A204.1 (cell line): ENCODE data around the gene RHOBTB1.
"Not testable (repeated sequence)": the region's sequence is repeated elsewhere in the genome, so short reads cannot be mapped to it uniquely, and the experiment has no call there.

Experiments
- FAIRE-seq: peaks from 2 replicates; lab custom pipeline; 2012; peaks lifted over from hg19 to GRCh38; lab: Jason Lieb, UNC

Gene RHOBTB1, protein sequence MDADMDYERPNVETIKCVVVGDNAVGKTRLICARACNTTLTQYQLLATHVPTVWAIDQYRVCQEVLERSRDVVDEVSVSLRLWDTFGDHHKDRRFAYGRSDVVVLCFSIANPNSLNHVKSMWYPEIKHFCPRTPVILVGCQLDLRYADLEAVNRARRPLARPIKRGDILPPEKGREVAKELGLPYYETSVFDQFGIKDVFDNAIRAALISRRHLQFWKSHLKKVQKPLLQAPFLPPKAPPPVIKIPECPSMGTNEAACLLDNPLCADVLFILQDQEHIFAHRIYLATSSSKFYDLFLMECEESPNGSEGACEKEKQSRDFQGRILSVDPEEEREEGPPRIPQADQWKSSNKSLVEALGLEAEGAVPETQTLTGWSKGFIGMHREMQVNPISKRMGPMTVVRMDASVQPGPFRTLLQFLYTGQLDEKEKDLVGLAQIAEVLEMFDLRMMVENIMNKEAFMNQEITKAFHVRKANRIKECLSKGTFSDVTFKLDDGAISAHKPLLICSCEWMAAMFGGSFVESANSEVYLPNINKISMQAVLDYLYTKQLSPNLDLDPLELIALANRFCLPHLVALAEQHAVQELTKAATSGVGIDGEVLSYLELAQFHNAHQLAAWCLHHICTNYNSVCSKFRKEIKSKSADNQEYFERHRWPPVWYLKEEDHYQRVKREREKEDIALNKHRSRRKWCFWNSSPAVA

DNA sequence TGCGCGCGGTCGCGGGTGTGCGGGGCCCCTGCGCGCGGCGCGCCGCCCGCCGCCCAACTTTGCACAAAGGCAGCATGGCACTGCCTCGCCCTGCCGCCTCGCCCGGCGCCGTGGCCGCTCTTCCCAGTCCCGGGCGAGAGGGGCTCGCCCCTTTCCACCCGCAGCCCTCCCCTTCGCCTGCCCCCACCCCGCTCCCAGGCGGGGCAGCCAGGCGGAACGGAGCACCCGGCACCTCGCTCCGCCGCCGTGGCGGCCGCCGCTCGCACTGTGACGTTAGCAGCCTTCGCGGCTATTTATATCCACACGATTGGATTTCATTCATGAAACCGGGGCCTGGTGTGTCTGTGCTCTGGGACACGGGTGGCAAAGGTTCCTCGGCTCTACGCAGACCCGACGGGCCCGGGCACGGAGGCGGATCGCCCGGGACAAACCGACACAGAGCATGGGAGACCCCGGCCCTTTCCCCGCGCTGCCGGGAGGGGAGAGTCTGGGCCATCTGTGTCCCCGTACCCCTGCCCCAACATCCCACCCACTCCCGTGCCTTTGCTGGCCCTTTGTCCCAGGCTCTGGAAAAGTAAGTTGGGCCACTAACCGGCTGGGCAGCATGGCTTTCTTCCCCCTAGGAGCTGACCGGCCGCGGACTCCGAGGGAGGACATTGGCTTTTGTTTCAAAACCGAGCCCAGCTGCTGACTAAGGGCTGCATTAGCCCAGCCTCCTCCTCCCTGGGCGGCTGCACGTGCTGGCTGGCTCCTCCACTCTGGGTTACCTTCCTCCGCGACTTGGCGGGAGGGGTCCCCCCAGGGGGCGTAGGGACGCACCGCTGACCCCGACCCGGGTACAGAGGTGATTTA lies at the start of gene RHOBTB1:
TSS of gene RHOBTB1 (minus strand) at position 128 of the 852 bp plus-strand sequence. CDS start 32,643 bp downstream, outside the sequence.
- FAIRE-seq = no peak

DNA sequence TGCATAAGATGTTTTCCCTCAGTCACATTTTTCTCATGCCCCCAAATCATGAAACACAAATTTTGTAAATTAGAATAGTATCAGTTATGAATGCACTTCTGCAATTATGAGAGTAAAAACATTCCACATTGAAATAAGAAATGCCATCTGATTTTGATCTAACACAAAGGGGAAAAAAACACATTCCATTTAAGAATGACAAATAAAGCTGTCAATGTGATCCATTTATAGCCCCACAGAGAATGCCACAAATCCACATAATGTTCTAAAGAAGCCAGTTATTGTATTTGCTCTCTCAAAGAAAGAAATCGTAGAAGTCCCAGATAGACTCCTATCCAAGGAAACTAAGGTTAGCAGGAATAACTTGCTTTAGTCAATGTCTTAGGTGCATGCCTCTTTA lies 48.7 kb upstream of the RHOBTB1 start:
- no peak for FAIRE-seq

DNA sequence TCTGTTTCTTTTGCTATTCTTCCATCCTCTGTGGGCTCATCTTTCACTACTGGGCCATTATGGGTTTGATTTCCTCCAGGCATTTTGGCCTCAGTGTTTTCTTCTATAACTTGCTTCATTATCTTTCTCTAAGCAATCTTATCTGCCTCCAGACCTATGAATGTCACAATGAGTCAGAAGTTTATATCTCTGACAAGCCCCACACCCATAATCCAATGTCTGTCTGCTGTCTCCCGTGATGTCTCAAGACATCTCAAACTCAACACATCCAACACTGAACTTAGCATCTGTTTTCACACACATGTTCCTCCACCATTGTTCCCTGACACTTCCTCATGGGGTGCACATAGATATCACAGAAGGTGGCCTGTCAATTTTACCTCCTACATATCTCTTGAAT lies 46.7 kb upstream of the RHOBTB1 start:
- FAIRE-seq = no peak

DNA sequence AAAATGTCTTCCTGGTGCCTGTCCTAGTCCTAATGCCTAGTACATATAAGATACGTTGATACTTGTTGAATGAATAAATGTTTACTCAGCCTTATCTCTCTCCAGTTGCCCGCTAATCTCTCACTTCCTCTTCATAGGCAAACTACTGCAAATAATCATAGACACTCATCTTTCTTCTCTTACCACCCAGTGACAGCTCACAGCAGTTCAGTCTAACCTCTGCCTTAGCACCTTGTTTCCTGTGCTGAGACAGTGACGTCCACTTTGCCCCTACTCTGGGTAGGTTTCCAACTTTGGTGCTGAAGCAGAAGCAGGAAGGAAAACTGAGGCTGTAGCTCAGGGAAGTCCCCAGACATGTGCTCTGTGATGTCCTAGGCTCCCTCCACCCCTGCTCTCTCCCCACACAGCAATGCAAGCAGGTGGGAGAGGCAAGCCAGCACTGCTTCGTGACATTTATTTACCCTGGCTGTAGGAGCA lies 45.5 kb upstream of the RHOBTB1 start:
- FAIRE-seq = no peak

DNA sequence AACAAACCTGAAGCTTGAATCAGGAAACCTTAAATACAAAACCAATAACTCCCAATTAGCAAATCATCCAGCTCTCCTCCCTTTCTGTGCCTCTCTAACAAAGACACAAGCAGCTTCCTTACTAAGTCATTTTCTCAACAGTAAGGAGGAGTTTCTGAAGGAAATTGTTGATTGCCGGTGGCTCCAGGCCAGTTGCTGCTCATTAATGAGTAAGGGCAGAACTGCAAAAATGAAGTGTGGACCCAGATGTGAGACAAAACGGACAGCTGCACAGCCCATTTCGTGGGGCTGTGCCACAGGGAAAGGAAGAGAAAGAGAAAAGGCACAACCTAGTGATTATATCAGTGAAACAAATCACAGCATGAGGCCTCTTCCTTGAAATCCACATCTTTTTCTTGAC lies 42.8 kb upstream of the RHOBTB1 start:
- no peak for FAIRE-seq

DNA sequence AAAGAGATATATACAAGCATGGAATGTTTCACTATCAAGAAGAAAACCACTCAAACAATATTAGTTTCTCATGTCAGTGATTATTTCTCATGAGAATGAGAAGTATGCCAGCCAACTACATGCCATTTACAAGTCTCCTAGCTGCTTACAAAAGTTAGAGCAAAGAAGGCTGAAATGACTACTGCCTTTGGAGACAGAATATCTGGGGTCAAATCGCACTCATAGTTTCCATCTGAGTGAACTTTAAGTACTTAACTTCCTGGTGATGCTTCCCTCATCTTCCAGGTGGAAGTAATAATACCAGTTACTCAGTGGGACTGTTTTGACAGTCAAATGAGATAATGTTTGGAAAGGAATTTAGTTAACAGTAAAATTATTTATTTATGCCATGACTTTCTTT lies 42.0 kb upstream of the RHOBTB1 start:
- FAIRE-seq = no peak

DNA sequence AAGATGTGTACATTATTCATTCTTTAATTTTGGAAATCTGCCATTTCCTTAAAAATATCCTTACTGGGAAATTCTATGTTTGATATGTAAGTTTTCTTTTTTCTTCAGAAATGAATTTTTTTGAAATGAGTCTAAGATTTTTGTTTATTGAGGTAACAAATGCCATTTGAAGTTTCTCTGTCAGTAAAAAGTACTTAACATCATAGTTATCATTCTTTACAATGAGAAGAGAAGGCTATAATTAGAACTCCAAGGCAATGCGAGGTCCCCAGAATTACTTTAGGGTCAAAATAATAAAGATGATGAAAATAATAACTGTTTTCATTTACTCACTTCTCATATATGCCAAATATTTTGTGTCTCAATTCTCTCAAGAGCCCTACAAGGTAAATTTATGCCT lies 37.0 kb upstream of the RHOBTB1 start:
- FAIRE-seq = no peak

DNA sequence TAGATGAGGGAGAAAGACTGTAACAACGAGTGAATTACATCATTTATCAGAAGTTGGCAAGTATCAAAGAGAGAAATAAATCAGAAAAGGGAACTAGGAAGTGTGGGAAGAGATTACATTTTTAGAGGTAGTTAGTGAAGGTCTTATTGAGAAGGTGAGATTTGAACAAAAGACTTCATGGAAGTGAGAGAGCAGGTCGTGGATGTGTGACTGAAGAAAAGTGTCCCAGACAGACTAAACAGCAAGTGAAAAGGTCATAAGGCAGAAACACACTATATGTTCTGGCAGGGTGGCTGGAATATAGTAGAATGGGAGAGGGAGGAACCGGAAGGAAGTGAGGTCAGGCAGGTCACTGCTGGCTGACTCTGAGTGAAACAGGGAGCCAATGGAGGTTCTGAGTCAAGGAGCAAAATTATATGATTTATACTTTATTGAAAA lies 35.7 kb upstream of the RHOBTB1 start:
- FAIRE-seq = no peak

DNA sequence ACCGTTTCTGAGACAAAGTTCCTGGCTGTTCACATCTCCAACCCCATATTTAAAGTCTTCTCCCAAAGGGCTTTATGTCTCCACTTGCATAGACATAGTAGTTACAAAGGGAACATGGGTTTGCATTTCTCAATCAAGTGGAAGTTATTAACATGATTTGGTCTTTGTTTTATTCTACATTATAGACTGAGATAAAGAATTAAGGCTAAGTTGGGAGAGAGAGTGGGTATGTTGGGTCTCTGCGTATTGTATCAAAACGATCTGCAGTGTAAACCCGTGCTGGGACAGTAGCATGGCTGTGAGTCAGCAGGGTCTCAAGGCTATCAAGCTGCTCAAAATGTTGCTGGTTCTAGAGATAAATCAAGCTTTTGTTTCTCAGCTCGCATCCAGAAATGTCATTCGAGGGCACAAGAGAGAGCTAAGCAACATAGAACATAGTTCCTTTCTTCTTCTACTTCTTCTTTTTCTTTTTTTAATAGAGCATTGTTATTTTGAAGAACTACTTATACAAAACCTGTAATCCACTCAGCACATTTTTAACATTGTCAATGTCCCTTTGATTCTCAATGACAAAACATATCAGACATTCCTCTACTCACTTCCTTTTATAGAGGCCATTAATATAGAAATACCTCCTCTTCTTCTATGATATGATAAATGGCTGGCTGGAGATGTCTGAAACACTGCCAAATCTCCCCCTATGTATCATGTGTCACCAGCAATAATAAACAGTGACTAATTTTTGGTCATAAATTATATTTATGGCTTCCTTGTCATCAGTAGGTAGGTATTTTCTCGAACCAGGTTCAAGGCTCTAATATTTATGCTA lies 34.5 kb upstream of the RHOBTB1 start:
- FAIRE-seq = no peak

DNA sequence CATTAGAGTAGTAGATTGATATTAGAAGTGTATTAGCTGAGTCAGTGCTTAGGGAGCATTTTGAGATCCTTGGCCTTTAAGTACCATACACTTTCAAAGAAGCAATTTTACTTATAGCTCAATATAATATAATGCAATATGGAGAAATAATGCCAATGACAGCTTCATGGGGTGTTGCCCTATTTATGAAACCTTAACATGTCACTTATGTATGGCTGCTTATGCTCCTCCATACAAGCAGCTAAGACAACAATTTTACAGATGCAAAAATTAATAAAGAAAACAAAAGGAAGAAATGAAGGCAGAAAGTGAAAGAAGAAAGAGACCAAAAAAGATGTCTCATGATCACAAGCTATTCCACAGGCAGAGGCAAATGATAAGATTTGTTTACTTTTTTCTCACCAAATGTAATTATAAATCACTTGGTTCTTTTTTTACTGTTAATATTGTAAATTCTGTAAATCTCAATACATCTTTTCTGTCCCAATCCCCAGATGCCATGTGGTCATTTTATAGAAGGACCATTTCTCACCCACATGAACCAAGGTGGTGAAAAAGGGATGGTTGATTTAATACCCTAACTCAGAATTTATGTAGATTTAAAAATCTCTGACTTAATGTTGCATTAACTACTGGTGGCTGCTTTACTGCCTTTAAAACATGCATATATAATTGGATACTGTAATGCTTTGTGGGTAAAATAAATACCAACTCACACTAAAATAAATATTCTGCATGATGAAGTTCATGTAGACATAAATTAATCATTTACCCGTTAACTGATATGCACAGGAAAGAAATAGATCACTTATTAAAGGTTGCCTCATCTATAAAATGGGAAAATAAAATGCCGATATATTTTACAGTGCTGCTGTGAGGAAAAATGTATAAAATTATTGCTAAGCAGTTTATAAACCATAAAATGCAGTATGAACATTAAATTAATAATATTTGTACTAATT lies 33.5 kb upstream of the RHOBTB1 start:
- no peak for FAIRE-seq

DNA sequence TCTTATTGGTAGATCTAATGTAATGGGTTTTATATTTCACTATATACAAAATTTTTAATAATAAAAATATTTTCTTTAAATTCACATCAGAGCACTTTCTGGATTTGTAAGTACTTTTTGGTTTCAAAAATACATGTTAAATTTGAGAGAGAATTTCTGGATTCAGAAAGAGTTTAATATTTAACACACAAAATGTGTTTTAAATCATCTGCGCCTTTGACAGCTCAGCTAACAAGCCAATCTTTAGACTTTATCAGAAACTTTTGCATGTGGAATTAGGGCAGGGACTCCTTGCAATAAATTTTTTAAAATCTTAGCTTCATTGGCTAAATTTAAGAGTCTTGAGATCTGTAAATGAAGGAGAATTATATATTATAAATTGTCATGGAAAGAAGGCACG lies 32.7 kb upstream of the RHOBTB1 start:
- no peak for FAIRE-seq

DNA sequence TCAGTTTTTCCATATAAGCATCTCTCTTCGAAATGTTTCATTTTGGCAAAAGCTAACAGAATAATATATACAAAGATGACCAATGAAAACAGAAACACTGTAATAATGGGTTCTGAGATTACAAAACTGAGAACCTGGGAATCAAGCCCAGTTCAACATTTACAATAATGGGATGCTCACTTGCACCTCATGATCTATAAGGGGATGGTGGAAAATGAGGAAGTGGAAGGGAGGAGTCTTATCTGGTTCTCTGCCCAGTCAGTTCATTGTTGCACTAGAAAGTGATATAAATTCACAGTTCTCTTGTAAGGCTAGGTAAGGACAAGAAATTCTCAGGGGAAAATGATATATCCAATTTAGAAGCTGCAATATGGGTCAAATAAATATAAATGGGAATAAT lies 31.7 kb upstream of the RHOBTB1 start:
- FAIRE-seq = no peak

DNA sequence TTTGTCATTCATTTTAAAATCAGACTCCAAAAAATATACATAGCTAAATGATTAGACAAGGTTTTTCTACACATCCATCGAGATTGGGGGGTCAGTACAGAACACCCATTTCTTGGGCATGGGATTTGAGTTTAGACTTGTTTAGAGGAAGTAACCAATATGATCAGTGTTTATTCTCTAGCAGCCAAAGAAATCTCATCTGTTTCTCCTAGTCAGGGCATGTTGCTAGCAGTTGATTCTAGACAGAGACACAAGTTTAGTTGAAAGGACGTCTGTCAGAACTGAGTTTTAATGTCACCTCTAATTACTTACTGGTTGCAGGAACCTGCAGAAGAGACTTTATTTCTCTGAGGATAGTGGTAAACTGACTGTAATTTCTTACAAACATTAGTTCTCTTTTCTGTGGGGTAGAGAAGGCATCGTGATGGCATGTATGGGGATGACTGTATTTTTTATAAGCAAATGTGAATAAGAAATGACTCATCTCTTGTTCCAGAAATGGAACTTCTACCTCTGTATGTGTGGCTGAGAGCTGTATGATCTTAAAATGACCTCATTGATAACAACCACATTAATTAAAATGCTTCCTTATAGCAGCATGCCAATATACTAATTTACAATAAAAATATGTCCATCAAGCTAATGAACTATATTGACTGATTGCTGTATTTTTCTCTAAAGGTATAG lies 30.6 kb upstream of the RHOBTB1 start:
- no peak for FAIRE-seq

DNA sequence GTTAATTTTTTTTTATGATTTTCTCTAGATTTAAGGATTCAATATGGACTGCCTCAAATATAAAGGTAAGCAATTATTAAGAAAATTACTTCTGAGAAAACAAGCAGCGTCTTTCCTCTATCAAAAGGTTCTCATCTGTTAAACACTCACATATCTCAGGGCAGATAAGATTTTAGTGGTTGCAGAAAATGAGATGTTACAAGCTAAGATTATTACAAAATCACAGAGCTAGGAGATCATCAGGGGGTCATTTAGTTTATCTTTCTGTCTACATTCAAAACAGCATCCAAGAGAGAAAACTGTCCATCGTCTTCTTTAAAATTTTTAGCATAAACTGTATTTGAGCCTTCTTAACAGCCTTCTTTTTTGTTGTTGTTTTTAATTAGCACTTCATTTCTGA lies 29.1 kb upstream of the RHOBTB1 start:
- FAIRE-seq = no peak

DNA sequence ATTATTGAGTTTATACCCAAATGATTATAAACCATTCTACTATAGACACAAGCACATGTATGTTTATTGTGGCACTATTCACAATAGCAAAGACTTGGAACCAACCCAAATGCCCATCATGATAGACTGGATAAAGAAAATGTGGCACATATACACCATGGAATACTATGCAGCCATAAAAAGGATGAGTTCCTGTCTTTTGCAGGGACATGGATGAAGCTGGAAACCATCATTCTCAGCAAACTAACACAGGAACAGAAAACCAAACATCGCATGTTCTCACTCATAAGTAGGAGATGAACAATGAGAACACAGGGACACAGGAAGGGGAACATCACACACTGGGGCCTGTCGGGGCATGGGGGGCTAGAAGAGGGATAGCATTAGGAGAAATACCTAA lies 28.2 kb upstream of the RHOBTB1 start:
- not testable (repeated sequence) for FAIRE-seq

DNA sequence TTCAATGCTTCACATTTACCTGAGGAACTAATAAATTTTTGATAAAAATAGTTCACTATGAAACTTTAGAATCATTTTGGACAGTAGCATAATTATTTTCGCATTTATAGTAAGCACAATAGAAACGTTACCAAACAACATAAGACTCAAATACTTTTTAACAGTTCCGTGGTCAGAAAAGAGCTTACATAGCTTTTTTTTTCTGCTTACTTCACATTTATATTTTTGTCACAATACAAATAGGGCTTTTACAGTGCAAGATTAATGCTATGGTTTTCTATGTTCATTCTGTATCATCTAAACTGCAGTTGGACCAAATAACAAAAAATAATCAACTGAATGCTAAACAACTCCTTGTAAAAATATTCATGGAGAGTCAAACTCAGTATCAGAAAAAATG lies 26.5 kb upstream of the RHOBTB1 start:
- peak; percentile 41 for FAIRE-seq

DNA sequence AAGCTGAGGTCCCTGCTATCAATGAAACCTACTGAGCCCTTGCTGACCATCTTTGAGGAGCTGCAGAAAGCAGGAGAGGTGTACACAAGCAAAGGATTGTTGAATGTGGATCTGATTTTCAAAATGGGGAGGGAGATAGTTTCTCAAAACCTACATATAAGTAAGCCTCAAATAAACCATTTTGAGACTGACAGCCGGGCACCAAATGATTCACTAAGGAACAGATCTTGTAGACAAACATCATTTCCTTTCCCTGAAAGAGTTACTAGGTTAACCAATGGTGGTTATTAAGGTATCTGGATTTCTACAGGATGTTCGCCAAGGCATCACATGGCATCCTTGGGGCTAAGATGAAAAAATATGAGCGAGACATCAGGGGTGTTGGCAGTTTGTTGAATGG lies 24.5 kb upstream of the RHOBTB1 start:
- FAIRE-seq = no peak

DNA sequence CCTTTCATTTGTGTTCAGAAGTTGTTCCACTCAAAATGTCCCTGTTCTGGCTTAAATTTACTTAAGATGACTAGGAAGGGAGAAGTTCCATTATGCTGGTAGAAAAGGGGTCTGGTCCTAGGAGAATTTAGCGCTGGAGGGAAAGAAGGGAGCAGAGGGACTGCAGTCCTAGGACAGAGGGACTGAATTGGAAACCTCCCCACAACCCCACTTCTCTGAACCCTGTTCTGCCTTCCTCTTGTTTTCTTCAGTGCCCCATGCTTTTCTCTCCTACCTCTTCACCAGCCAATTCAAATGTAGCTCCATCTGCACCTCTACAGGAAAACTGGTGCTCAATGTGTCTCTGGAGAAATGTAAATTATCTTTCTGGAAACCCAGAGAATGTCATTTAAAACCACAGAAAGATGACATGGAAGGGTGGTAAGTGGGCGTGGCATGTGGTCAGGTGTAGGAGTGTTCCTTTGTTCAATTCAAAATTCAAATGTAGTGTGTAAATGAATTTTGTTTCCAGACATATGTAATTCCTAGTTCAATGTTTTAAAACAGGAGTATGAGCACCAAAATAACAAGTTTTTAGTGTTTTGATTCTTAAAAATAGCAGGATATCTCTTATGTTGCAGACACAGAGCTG lies 24.0 kb upstream of the RHOBTB1 start:
- FAIRE-seq = no peak

DNA sequence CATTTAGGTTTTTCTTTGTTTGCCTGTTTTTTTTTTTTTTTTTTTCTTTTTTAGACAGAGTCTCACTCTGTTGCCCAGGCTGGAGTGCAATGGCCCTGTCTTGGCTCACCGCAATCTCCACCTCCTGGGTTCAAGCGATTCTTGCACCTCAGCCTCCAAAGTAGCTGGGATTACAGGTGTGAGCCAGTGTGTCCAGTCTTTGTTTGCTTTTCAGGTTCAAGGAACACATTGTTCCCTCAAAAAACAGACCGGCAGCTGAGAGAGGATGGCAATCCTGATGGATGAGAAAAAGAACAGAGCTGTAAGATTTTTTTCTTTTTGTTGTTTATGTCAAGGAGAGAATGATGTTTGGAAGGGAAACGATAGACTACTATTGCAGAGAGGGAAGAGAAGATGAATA lies 23.3 kb upstream of the RHOBTB1 start:
- FAIRE-seq = no peak

DNA sequence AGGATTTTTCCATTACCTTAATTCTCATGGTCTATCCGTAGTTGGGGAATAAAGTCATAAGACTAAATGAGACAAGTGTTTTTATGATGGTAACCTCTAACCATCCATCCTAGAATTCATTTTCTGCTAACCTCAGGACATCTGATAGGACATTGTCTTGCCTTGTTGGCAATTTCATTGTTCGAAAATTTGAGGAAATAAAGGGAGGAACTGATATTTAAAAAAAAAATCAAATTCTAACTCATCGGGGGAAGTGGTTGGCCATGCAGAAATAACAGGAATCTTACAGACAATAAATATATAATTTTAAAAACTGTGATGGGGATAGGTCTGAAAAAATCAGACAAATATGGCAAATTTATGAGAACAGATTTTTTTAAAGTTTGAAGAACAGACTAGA lies 21.7 kb upstream of the RHOBTB1 start:
- no peak for FAIRE-seq
